ENCODE measurements around the gene ORAI2. TPM values are rescaled to one million over a fixed set of nuclear protein-coding genes. Genes with fewer than 3 reads are reported as not detected.

The ORAI2 gene
- total RNA-seq, 1 donor from 2014 or later: 29.7 TPM

DNA sequence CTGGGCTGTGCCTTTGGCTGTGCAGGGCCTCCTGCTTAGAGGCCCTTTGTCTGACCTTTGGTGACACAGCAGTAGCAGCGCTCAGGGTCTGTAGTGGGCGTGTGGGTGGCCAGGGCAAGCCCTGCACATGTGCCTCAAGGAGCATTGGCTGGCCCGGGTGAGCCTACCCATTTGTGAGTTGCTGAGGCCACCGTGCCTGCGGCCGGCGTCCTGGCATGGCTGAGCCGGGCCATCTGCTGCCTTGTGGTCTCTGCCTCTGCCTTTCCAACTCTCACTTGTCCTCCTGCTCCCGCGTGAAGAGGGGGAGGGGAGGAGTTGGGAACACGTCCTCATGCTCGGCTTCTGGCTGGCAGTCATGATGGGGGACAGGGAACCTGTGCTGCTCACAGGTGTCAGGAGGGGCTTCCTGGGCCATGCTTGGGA lies 9.2 kb upstream of the ORAI2 start:
- no peak for ATAC-seq
- intact Hi-C loops (cut with DNase I): no loop called here
- DNase-seq: no peak
- H3K36me3 ChIP-seq: peaks cover 56% of the 10 kb centered on the region
- H3K9me3 ChIP-seq: no peaks in the 10 kb centered on the region
- H3K27me3 ChIP-seq (ENCODE audit: low read depth): no peaks in the 10 kb centered on the region
- H3K27ac ChIP-seq: peak overlapping the region; percentile 1
- TF ChIP-seq, protein P1, sequence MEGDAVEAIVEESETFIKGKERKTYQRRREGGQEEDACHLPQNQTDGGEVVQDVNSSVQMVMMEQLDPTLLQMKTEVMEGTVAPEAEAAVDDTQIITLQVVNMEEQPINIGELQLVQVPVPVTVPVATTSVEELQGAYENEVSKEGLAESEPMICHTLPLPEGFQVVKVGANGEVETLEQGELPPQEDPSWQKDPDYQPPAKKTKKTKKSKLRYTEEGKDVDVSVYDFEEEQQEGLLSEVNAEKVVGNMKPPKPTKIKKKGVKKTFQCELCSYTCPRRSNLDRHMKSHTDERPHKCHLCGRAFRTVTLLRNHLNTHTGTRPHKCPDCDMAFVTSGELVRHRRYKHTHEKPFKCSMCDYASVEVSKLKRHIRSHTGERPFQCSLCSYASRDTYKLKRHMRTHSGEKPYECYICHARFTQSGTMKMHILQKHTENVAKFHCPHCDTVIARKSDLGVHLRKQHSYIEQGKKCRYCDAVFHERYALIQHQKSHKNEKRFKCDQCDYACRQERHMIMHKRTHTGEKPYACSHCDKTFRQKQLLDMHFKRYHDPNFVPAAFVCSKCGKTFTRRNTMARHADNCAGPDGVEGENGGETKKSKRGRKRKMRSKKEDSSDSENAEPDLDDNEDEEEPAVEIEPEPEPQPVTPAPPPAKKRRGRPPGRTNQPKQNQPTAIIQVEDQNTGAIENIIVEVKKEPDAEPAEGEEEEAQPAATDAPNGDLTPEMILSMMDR (IDR thresholded peaks at IDR 0.05): no peak
- no peak overlapping the region for H3K4me3 ChIP-seq
- peaks cover 15% of the 10 kb centered on the region for H3K4me1 ChIP-seq

DNA sequence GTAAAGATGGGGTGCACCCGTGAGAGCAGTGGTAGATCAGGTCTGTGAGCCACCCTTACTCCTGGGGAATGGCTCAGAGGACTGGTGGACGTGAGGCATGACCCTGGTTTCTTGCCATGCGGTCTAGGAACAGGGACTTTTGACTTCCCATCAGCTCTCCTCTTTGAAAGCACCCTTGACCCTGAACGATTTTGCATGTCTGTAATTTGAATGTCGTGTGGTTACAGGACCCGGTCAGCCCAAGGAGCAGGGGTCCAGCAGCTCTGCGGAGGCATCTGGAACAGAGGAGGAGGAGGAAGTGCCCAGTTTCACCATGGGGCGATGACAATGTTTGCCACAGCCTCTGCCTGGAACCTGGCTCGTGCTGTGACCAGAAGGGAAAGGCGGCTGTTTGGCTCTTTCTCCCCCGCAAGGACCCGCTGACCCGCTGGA lies 8.6 kb upstream of the ORAI2 start:
- Histone ChIP-seq H3K9me3 (no peaks in the 10 kb centered on the region), H3K36me3 (peaks cover 51% of the 10 kb centered on the region), H3K4me1 (peaks cover 15% of the 10 kb centered on the region), H3K27me3 (ENCODE audit: low read depth) (no peaks in the 10 kb centered on the region), H3K4me3 (no peak overlapping the region), H3K27ac (peak overlapping the region; percentile 87)
- DNase-seq: peak; percentile 64
- intact Hi-C loops (cut with DNase I): no loop called here
- TF ChIP-seq, protein P1 (IDR thresholded peaks at IDR 0.05): no peak
- ATAC-seq: peak; percentile 34 to 36

- ATAC-seq: peak; percentile 76 to 79
- DNase-seq: peak; percentile 84
- TF ChIP-seq, protein P1 (IDR thresholded peaks at IDR 0.05): no peak
- Histone ChIP-seq H3K9me3 (no peaks in the 10 kb centered on the region), H3K4me3 (peak overlapping the region; percentile 21), H3K4me1 (peaks cover 15% of the 10 kb centered on the region), H3K27ac (peak overlapping the region; percentile 87), H3K27me3 (ENCODE audit: low read depth) (no peaks in the 10 kb centered on the region), H3K36me3 (peaks cover 42% of the 10 kb centered on the region)
- intact Hi-C loops (cut with DNase I): no loop called here
These were observed 7.6 kb upstream of the ORAI2 start for GRCh38 chr7:102425639-102426267.

- Histone ChIP-seq H3K36me3 (peaks cover 35% of the 10 kb centered on the region), H3K27ac (peak overlapping the region; percentile 87), H3K4me1 (peaks cover 18% of the 10 kb centered on the region), H3K27me3 (ENCODE audit: low read depth) (no peaks in the 10 kb centered on the region), H3K4me3 (peak overlapping the region; percentile 21), H3K9me3 (no peaks in the 10 kb centered on the region)
- ATAC-seq (peak; percentile 71 to 74), DNase-seq (peak; percentile 71)
- intact Hi-C loops (cut with DNase I): no loop called here
- TF ChIP-seq, protein P1 (IDR thresholded peaks at IDR 0.05): no peak
These were observed 6.9 kb upstream of the ORAI2 start for GRCh38 chr7:102426268-102427018.

GRCh38 chr7:102427019-102427405 lies 6.4 kb upstream of the ORAI2 start:
- ATAC-seq: no peak
- Histone ChIP-seq H3K27me3 (ENCODE audit: low read depth) (no peaks in the 10 kb centered on the region), H3K36me3 (peaks cover 30% of the 10 kb centered on the region), H3K9me3 (no peaks in the 10 kb centered on the region), H3K4me3 (no peak overlapping the region), H3K27ac (peak overlapping the region; percentile 87), H3K4me1 (peaks cover 24% of the 10 kb centered on the region)
- DNase-seq: no peak
- intact Hi-C loops (cut with DNase I): no loop called here
- TF ChIP-seq, protein P1 (IDR thresholded peaks at IDR 0.05): no peak

All from lower lobe of right lung (tissue), 2 donors.